Esophagus squamous epithelium (tissue), 5 donors: Measurements from ENCODE around the gene F12. TPM values are rescaled to one million over a fixed set of nuclear protein-coding genes. Genes with fewer than 3 reads are reported as not detected.

Experiments
- DNase-seq: peaks from one replicate; lab custom pipeline; 2025; lab: John Stamatoyannopoulos, UW
- H3K27ac ChIP-seq, 4 donors: fragments of 200-600 bp; sonication (generic); one replicate each; pipeline ENCODE4 v1.5.1; 2016 to 2019; ENCODE audit warnings: mild to moderate bottlenecking in 1 of 4
- H3K27me3 ChIP-seq, 4 donors: fragments of 200-600 bp; sonication (generic); 1 replicate in 3 of 4; 2 replicates in 1 of 4; pipeline versions ENCODE4 v1.5.1 to v1.6.0; 2017 to 2021; ENCODE audit warnings: antibody characterized with exemption in 1 of 4
- H3K36me3 ChIP-seq, 3 donors: fragments of 200-600 bp; sonication (generic); one replicate each; pipeline ENCODE4 v1.5.1; 2016 to 2019
- H3K4me1 ChIP-seq, 3 donors: fragments of 200-600 bp; sonication (generic); one replicate each; pipeline ENCODE4 v1.5.1; 2017 to 2019
- H3K4me3 ChIP-seq, 4 donors: fragments of 200-600 bp; sonication (generic); 1 replicate in 3 of 4; 2 replicates in 1 of 4; pipeline ENCODE4 v1.5.1; 2016 to 2019; ENCODE audit warnings: mild to moderate bottlenecking in 2 of 4, moderate library complexity in 1 of 4
- H3K9me3 ChIP-seq, 3 donors: fragments of 200-600 bp; sonication (generic); one replicate each; pipeline ENCODE4 v1.5.1; 2016 to 2019
- POLR2A ChIP-seq, 4 donors: fragments of 450-650 bp; IDR thresholded peaks; one replicate each; pipeline ENCODE4 v1.6.1; 2017; ENCODE audit warnings: antibody characterized with exemption in 4 of 4, mild to moderate bottlenecking in 4 of 4, moderate library complexity in 3 of 4
- WGBS, 2 donors: methylation state at CpG; one replicate each; pipeline ENCODE4 v1.1.5; 2018; 5-methylcytosine and 5-hydroxymethylcytosine counted together
- intact Hi-C: fragments of 100-400 bp; cut with DNase I; formaldehyde crosslinking; loops from one replicate; pipeline ENCODE4 v1.15.0; 2022
- total RNA-seq, 4 donors: library from RNA; depleted of rRNA; stranded (reverse); fragments of >200 nt; gene quantifications; one replicate each; pipeline ENCODE4 v1.1.0, GENCODE V29; 2016
- TF ChIP-seq, protein P1 (sequence below), 6 experiments: fragments of 450-650 bp in 4 of 6; fragments of 200-600 bp in 2 of 6; sonication (generic) in 2 of 6; IDR thresholded peaks; one replicate each; pipeline ENCODE4 v1.5.1; 2016 to 2019; ENCODE audit warnings: antibody characterized with exemption in 6 of 6, mild to moderate bottlenecking in 4 of 6, moderate library complexity in 4 of 6
- donor health status: DM: yes; HTN: yes; CAD: no.

The F12 gene
- total RNA-seq, 4 donors from 2014 or later, result 10.7 to 25.4 (median 19.6) TPM

DNA sequence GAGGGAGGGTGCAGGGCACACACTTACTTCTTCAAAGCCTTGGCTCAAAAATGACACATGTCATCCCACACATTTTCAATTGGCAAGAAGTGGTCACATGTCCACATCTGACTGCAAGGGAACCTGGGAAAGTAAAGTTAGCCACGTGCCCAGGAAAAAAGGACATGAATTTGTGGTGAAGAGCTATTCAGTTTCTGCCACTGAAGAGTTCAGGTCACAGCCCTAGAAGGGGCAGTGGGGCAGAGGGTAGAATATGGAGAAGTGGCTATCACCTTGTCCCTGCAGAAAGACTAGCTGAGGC, 53.5 kb downstream of the F12 start:
- H3K4me3 ChIP-seq, result no peak overlapping the region
- DNase-seq, result no peak
- peaks cover 16 to 49% (median 29%) of the 10 kb centered on the region in 3 donors for H3K4me1 ChIP-seq
- H3K27me3 ChIP-seq, result no peaks in the 10 kb centered on the region
- TF ChIP-seq, protein P1, sequence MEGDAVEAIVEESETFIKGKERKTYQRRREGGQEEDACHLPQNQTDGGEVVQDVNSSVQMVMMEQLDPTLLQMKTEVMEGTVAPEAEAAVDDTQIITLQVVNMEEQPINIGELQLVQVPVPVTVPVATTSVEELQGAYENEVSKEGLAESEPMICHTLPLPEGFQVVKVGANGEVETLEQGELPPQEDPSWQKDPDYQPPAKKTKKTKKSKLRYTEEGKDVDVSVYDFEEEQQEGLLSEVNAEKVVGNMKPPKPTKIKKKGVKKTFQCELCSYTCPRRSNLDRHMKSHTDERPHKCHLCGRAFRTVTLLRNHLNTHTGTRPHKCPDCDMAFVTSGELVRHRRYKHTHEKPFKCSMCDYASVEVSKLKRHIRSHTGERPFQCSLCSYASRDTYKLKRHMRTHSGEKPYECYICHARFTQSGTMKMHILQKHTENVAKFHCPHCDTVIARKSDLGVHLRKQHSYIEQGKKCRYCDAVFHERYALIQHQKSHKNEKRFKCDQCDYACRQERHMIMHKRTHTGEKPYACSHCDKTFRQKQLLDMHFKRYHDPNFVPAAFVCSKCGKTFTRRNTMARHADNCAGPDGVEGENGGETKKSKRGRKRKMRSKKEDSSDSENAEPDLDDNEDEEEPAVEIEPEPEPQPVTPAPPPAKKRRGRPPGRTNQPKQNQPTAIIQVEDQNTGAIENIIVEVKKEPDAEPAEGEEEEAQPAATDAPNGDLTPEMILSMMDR (IDR thresholded peaks at IDR 0.05), result no peak
- no peak for TF ChIP-seq POLR2A (IDR thresholded peaks at IDR 0.05)
- H3K36me3 ChIP-seq, result no peaks in the 10 kb centered on the region
- H3K9me3 ChIP-seq, result no peaks in the 10 kb centered on the region
- intact Hi-C loops, result no loop called here
- no peak overlapping the region for H3K27ac ChIP-seq
- WGBS, 2 donors, result 22 to 38% methylated on average over 1 of the region's 1 CpG

DNA sequence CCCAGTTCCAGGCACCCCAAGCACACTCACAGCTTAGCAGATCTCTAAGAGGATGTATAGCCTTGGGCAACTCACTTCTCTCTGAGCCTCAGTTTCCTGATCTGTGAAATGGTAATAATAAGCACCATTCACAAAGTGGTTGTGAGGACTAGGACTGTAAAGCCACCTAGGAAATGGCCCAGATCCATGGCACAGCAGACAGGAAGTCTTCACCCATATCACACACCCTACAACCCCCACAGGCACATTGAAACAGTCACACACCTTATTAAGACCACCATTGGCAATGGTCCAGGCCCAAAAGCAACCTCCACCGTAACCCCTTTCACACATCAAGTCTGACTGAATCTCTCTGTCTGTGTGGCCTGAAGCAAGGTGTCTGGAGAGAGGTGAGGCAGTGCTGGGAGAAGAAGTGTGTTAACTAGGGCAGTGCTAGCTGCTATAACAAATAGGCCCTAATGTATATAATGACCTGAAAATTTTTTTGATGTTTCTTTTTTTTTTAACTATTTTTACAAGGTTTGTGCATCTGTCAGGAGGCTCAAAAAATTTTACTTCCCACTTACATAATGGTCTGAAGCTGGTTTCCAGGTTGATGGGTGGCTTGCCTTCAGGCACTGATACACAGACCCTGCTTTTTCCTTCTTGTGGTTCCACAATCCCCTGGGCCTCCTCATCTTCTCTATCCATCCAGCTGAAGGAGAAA, 54.0 kb downstream of the F12 start:
- no peaks in the 10 kb centered on the region for H3K9me3 ChIP-seq
- peaks cover 21 to 53% (median 34%) of the 10 kb centered on the region in 3 donors for H3K4me1 ChIP-seq
- no peaks in the 10 kb centered on the region for H3K36me3 ChIP-seq
- no peak overlapping the region for H3K4me3 ChIP-seq
- intact Hi-C loops, result no loop called here
- H3K27ac ChIP-seq, result no peak overlapping the region
- TF ChIP-seq POLR2A (IDR thresholded peaks at IDR 0.05), result no peak
- TF ChIP-seq, protein P1 (IDR thresholded peaks at IDR 0.05), result no peak
- no peaks in the 10 kb centered on the region for H3K27me3 ChIP-seq
- DNase-seq, result no peak
- 75 to 76% methylated on average over 1 of the region's 1 CpG for WGBS, 2 donors

DNA sequence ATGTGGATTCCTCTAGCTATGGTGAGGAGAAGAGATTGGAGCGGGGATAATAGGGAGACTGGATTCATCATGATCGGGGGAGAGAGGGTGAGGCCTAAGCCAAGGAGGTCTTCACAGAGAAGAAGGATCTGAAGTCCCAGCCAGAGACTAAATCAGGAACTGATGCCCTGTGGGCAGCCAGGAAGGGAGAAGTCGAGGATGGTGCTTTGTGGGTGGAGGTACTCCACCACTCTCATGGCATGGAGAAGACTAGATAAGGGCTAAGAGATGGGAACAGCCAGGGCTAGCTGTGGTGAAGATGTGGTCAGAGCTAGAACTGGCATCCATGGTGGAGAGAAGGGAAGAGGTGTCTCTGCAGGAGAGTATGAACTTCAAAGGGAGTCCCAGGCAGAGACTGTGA, 54.7 kb downstream of the F12 start:
- intact Hi-C loops, result no loop called here
- H3K27ac ChIP-seq, result no peak overlapping the region
- TF ChIP-seq, protein P1 (IDR thresholded peaks at IDR 0.05), result no peak
- no peak for TF ChIP-seq POLR2A (IDR thresholded peaks at IDR 0.05)
- no peak overlapping the region for H3K4me3 ChIP-seq
- no peaks in the 10 kb centered on the region for H3K27me3 ChIP-seq
- 74 to 81% methylated on average over 3 of the region's 3 CpGs for WGBS, 2 donors
- DNase-seq, result no peak
- H3K9me3 ChIP-seq, result no peaks in the 10 kb centered on the region
- peaks cover 0 to 4% (median 0%) of the 10 kb centered on the region in 3 donors for H3K36me3 ChIP-seq
- H3K4me1 ChIP-seq, result peaks cover 27 to 54% (median 40%) of the 10 kb centered on the region in 3 donors

DNA sequence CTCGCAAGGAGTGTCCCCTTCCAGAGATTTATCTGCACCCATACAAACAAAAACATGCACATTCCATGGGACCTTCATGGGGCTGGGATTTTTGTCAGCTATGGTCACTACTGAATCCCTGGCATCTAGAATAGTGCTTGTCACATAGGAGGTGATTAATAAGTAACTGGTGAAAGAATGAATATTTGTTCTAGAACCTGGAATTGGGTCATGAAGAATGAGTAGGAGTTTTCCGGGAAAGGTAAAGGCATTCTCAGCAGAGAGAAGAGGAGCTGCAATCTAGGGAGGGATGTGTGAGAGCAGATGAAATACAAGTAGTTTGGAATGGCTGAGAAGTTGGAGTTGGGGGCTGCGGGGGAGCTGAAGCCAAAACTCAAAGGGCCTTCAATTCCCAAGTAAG, 55.1 kb downstream of the F12 start:
- 86 to 89% methylated on average over 3 of the region's 3 CpGs for WGBS, 2 donors
- no peak for DNase-seq
- Histone ChIP-seq H3K36me3 (peaks cover 0 to 9% (median 0%) of the 10 kb centered on the region in 3 donors), H3K27ac (no peak overlapping the region), H3K9me3 (no peaks in the 10 kb centered on the region), H3K27me3 (no peaks in the 10 kb centered on the region), H3K4me3 (no peak overlapping the region), H3K4me1 (peaks cover 32 to 54% (median 44%) of the 10 kb centered on the region in 3 donors)
- no peak for TF ChIP-seq POLR2A (IDR thresholded peaks at IDR 0.05)
- TF ChIP-seq, protein P1 (IDR thresholded peaks at IDR 0.05), result no peak
- intact Hi-C loops, result no loop called here

DNA sequence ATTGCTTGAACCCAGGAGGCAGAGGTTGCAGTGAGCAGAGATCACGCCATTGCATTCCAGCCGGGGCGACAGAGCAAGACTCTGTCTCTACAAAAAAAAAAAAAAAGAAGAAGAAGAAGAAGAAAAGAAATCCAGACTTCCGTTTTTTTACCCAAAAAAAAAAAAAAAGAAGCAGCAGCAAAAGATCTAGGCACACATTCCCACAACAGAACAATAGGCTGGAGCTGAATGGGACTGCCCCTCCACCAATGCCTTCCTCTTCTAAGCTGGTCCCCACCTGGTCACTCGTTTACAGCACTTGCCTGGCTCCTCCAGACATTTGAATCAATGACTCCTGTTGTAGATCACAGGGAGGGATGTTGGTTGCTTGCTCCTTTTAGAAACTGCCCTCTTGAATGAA, 56.3 kb downstream of the F12 start:
- H3K9me3 ChIP-seq, result no peaks in the 10 kb centered on the region
- no peak for TF ChIP-seq POLR2A (IDR thresholded peaks at IDR 0.05)
- TF ChIP-seq, protein P1 (IDR thresholded peaks at IDR 0.05), result no peak

More for the DNA sequence above, 56.3 kb downstream of the F12 start:
- WGBS, 2 donors, result 59 to 69% methylated on average over 2 to 4 of the region's 5 CpGs
- Histone ChIP-seq H3K4me1 (peaks cover 29 to 54% (median 38%) of the 10 kb centered on the region in 3 donors), H3K27me3 (no peaks in the 10 kb centered on the region), H3K36me3 (peaks cover 0 to 17% (median 0%) of the 10 kb centered on the region in 3 donors), H3K4me3 (no peak overlapping the region), H3K27ac (no peak overlapping the region)
- no peak for DNase-seq
- intact Hi-C loops, result no loop called here

Other genes starting within 250 kb of the F12 start
- 10 to 100 TPM; 24.0 to 74.4 (median 49.8) TPM for gene RAB24, start 105.8 kb downstream of the F12 start, total RNA-seq
- gene PRELID1, start 105.8 kb downstream of the F12 start, total RNA-seq, result 100 to 1,000 TPM in 2 of 4 donors, 10 to 100 TPM in 2; 88.7 to 184 (median 108) TPM
- 10 to 100 TPM in 2 of 4 donors, 1 to 10 TPM in 2; 7.4 to 15.3 (median 9.5) TPM for gene MXD3, start 97.7 kb downstream of the F12 start, total RNA-seq
- 100 to 1,000 TPM; 225 to 384 (median 257) TPM for gene LMAN2, start 57.9 kb downstream of the F12 start, total RNA-seq
- 10 to 100 TPM; 32.7 to 37.8 (median 34.8) TPM for gene RGS14, start 51.6 kb downstream of the F12 start, total RNA-seq
- gene SLC34A1, start 25.1 kb downstream of the F12 start, total RNA-seq, result under 1 TPM; 0.15 to 0.47 (median 0.25) TPM
- 1 to 10 TPM in 1 of 4 donors, not detected in 3; 2.0 TPM for gene PFN3, start 8.9 kb downstream of the F12 start, total RNA-seq
- gene GRK6, start 17.1 kb upstream of the F12 start, total RNA-seq, result 10 to 100 TPM; 24.6 to 39.7 (median 29.5) TPM
- gene PRR7, start 37.2 kb upstream of the F12 start, total RNA-seq, result 1 to 10 TPM; 5.0 to 7.7 (median 6.4) TPM
- gene DBN1, start 64.1 kb upstream of the F12 start, total RNA-seq, result 10 to 100 TPM; 11.9 to 51.1 (median 27.2) TPM
- gene PDLIM7, start 88.0 kb upstream of the F12 start, total RNA-seq, result 10 to 100 TPM; 17.1 to 81.6 (median 33.6) TPM
- gene DOK3, start 100.3 kb upstream of the F12 start, total RNA-seq, result 1 to 10 TPM; 2.4 to 7.2 (median 4.4) TPM
- gene DDX41, start 107.4 kb upstream of the F12 start, total RNA-seq, result 10 to 100 TPM; 63.4 to 96.5 (median 76.2) TPM
- gene FAM193B, start 145.0 kb upstream of the F12 start, total RNA-seq, result 10 to 100 TPM; 28.5 to 52.1 (median 41.9) TPM
- 100 to 1,000 TPM in 3 of 4 donors, 10 to 100 TPM in 1; 96.5 to 141 (median 119) TPM for gene TMED9, start 182.6 kb upstream of the F12 start, total RNA-seq
- gene B4GALT7, start 190.6 kb upstream of the F12 start, total RNA-seq, result 10 to 100 TPM; 13.5 to 22.9 (median 15.8) TPM